ENCODE data around the gene FMO4.

DNA sequence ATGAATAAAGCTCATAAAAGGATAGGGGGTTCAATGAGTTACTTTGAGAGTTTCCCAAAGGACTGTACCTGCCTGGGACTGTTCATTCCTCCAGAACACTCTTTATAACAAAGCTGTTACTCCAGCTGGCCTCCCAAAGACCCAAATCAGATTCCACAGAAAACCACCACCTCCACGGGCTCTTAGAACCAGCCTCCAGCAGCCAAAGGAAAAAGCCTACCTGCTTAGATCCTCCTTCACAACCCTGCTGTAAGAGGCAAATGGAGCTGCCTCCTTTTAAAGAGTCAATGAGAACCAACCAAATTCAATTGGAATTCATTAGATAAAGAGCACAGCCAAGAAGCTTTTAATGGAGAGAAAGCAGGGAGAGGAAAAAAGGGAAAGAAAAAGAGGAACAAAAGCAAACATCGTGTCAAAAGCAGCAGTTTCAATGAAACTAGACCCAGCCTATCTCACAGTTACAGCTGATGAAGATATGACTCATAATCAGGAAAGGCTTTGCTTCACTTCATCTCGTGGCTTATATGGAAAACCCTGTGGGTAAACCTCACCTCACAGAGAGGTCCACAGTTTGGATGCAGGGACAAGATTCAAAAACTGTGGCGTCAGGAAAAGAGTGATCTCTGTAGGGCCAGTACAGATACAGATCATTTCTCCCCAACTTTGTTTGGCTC is 27.8 kb upstream of the FMO4 start:
- TF ChIP-seq, protein P1, sequence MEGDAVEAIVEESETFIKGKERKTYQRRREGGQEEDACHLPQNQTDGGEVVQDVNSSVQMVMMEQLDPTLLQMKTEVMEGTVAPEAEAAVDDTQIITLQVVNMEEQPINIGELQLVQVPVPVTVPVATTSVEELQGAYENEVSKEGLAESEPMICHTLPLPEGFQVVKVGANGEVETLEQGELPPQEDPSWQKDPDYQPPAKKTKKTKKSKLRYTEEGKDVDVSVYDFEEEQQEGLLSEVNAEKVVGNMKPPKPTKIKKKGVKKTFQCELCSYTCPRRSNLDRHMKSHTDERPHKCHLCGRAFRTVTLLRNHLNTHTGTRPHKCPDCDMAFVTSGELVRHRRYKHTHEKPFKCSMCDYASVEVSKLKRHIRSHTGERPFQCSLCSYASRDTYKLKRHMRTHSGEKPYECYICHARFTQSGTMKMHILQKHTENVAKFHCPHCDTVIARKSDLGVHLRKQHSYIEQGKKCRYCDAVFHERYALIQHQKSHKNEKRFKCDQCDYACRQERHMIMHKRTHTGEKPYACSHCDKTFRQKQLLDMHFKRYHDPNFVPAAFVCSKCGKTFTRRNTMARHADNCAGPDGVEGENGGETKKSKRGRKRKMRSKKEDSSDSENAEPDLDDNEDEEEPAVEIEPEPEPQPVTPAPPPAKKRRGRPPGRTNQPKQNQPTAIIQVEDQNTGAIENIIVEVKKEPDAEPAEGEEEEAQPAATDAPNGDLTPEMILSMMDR (IDR thresholded peaks at IDR 0.05; ENCODE audit: extremely low read depth in 1 of 2, insufficient read depth in 1 of 2, low read depth in 1 of 2, low read length in 2 of 2), result no peak
- no peak for TF ChIP-seq EZH2 (IDR thresholded peaks at IDR 0.05; ENCODE audit: borderline replicate concordance, low read depth, low read length, severe bottlenecking)
- no peak for TF ChIP-seq MYC (IDR thresholded peaks at IDR 0.05; ENCODE audit: low read depth, low read length)
- TF ChIP-seq POLR2A (IDR thresholded peaks at IDR 0.05; ENCODE audit: low read depth, low read length), result no peak
- no peak for TF ChIP-seq FOS (IDR thresholded peaks at IDR 0.05; ENCODE audit: borderline replicate concordance, insufficient read depth, low read length)
- TF ChIP-seq, protein P2, sequence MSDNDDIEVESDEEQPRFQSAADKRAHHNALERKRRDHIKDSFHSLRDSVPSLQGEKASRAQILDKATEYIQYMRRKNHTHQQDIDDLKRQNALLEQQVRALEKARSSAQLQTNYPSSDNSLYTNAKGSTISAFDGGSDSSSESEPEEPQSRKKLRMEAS (IDR thresholded peaks at IDR 0.05; ENCODE audit: insufficient read depth, insufficient read length), result no peak
- TF ChIP-seq JUN (IDR thresholded peaks at IDR 0.05; ENCODE audit: borderline replicate concordance, insufficient read depth, insufficient read length, low read depth), result no peak
- no peak for TF ChIP-seq GATA2 (IDR thresholded peaks at IDR 0.05; ENCODE audit: insufficient read depth, insufficient read length, low read depth, low read length)
